HEK293 (cell line): Measurements from ENCODE around the gene INPP4B.

Source experiments
- BCL11A ChIP-seq: fragments of 450-650 bp; formaldehyde crosslinking; IDR thresholded peaks from 2 replicates; pipeline ENCODE4 v1.5.1; 2016; ENCODE audit warnings: low read depth, missing biosample characterization, missing genetic modification characterization
- ELK4 ChIP-seq: IDR thresholded peaks from 2 replicates; pipeline ENCODE4 v1.6.1; 2011; ENCODE audit warnings: mild to moderate bottlenecking, low read depth, low read length, borderline replicate concordance
- INSM2 ChIP-seq: fragments of 450-650 bp; formaldehyde crosslinking; IDR thresholded peaks from 2 replicates; pipeline ENCODE4 v1.5.1; 2016; ENCODE audit warnings: missing biosample characterization, missing genetic modification characterization
- KLF16 ChIP-seq: fragments of 450-650 bp; formaldehyde crosslinking; IDR thresholded peaks from 2 replicates; pipeline ENCODE4 v1.5.1; 2017; ENCODE audit warnings: missing biosample characterization, missing genetic modification characterization
- KLF8 ChIP-seq: fragments of 450-650 bp; formaldehyde crosslinking; IDR thresholded peaks from 2 replicates; pipeline ENCODE4 v1.5.1; 2016; ENCODE audit warnings: missing biosample characterization, missing genetic modification characterization
- OSR2 ChIP-seq: fragments of 450-650 bp; formaldehyde crosslinking; IDR thresholded peaks from 2 replicates; pipeline ENCODE4 v1.5.1; 2016; ENCODE audit warnings: missing biosample characterization, missing genetic modification characterization
- PATZ1 ChIP-seq: fragments of 450-650 bp; formaldehyde crosslinking; IDR thresholded peaks from 2 replicates; pipeline ENCODE4 v1.5.1; 2016; ENCODE audit warnings: missing biosample characterization, missing genetic modification characterization
- PRDM6 ChIP-seq: fragments of 450-650 bp; formaldehyde crosslinking; IDR thresholded peaks from 2 replicates; pipeline ENCODE4 v1.5.1; 2017; ENCODE audit warnings: missing biosample characterization, missing genetic modification characterization
- SCRT1 ChIP-seq: fragments of 450-650 bp; formaldehyde crosslinking; IDR thresholded peaks from 2 replicates; pipeline ENCODE4 v1.5.1; 2016; ENCODE audit warnings: missing biosample characterization, missing genetic modification characterization, borderline replicate concordance
- SP7 ChIP-seq: fragments of 450-650 bp; formaldehyde crosslinking; IDR thresholded peaks from 2 replicates; pipeline ENCODE4 v1.5.1; 2016; ENCODE audit warnings: missing biosample characterization, missing genetic modification characterization
- TRIM28 ChIP-seq: IDR thresholded peaks from 2 replicates; pipeline ENCODE4 v1.6.1; 2011; ENCODE audit warnings: low read length, control low read depth, borderline replicate concordance
- ZBTB21 ChIP-seq: fragments of 450-650 bp; formaldehyde crosslinking; IDR thresholded peaks from 2 replicates; pipeline ENCODE4 v1.5.1; 2017; ENCODE audit warnings: missing biosample characterization, missing genetic modification characterization
- ZBTB44 ChIP-seq: fragments of 450-650 bp; IDR thresholded peaks from 2 replicates; pipeline ENCODE4 v1.5.1; 2018; ENCODE audit warnings: missing biosample characterization, mild to moderate bottlenecking, missing genetic modification characterization
- ZBTB8A ChIP-seq: fragments of 450-650 bp; formaldehyde crosslinking; IDR thresholded peaks from 2 replicates; pipeline ENCODE4 v1.5.1; 2016; ENCODE audit warnings: missing biosample characterization, missing genetic modification characterization
- ZEB2 ChIP-seq: fragments of 450-650 bp; formaldehyde crosslinking; IDR thresholded peaks from 2 replicates; pipeline ENCODE4 v1.5.1; 2016; ENCODE audit warnings: missing biosample characterization, missing genetic modification characterization
- ZFP3 ChIP-seq: fragments of 450-650 bp; formaldehyde crosslinking; IDR thresholded peaks from 2 replicates; pipeline ENCODE4 v1.5.1; 2016; ENCODE audit warnings: low read depth, missing biosample characterization, missing genetic modification characterization
- ZFP69B ChIP-seq: fragments of 450-650 bp; formaldehyde crosslinking; IDR thresholded peaks from 2 replicates; pipeline ENCODE4 v1.5.1; 2016; ENCODE audit warnings: missing biosample characterization, missing genetic modification characterization
- ZNF18 ChIP-seq: fragments of 450-650 bp; formaldehyde crosslinking; IDR thresholded peaks from 2 replicates; pipeline ENCODE4 v1.5.1; 2016; ENCODE audit warnings: missing biosample characterization, missing genetic modification characterization
- ZNF2 ChIP-seq: fragments of 450-650 bp; formaldehyde crosslinking; IDR thresholded peaks from 2 replicates; pipeline ENCODE4 v1.5.1; 2016; ENCODE audit warnings: missing biosample characterization, missing genetic modification characterization
- ZNF311 ChIP-seq: fragments of 450-650 bp; formaldehyde crosslinking; IDR thresholded peaks from 2 replicates; pipeline ENCODE4 v1.5.1; 2017; ENCODE audit warnings: missing biosample characterization, missing genetic modification characterization, borderline replicate concordance
- ZNF362 ChIP-seq: fragments of 450-650 bp; formaldehyde crosslinking; IDR thresholded peaks from 2 replicates; pipeline ENCODE4 v1.5.1; 2016; ENCODE audit warnings: missing biosample characterization, missing genetic modification characterization
- ZNF394 ChIP-seq: fragments of 450-650 bp; formaldehyde crosslinking; IDR thresholded peaks from 2 replicates; pipeline ENCODE4 v1.5.1; 2016; ENCODE audit warnings: missing biosample characterization, missing genetic modification characterization, mild to moderate bottlenecking, moderate library complexity, borderline replicate concordance
- ZNF510 ChIP-seq: fragments of 450-650 bp; formaldehyde crosslinking; IDR thresholded peaks from 2 replicates; pipeline ENCODE4 v1.5.1; 2018; ENCODE audit warnings: mild to moderate bottlenecking, missing genetic modification characterization, missing biosample characterization; ENCODE audit not compliant: insufficient replicate concordance
- ZNF558 ChIP-seq: fragments of 450-650 bp; formaldehyde crosslinking; IDR thresholded peaks from 2 replicates; pipeline ENCODE4 v1.5.1; 2016; ENCODE audit warnings: missing biosample characterization, missing genetic modification characterization
- ZNF580 ChIP-seq: fragments of 450-650 bp; formaldehyde crosslinking; IDR thresholded peaks from 2 replicates; pipeline ENCODE4 v1.5.1; 2016; ENCODE audit warnings: missing biosample characterization, missing genetic modification characterization
- ZNF600 ChIP-seq: fragments of 450-650 bp; formaldehyde crosslinking; IDR thresholded peaks from 2 replicates; pipeline ENCODE4 v1.5.1; 2016; ENCODE audit warnings: missing biosample characterization, missing genetic modification characterization
- ZNF660 ChIP-seq: fragments of 450-650 bp; IDR thresholded peaks from 2 replicates; pipeline ENCODE4 v1.5.1; 2018; ENCODE audit warnings: missing biosample characterization, mild to moderate bottlenecking, missing genetic modification characterization
- ZNF843 ChIP-seq: fragments of 450-650 bp; formaldehyde crosslinking; IDR thresholded peaks from 2 replicates; pipeline ENCODE4 v1.5.1; 2016; ENCODE audit warnings: missing biosample characterization, missing genetic modification characterization
- ZXDB ChIP-seq: fragments of 450-650 bp; formaldehyde crosslinking; IDR thresholded peaks from 2 replicates; pipeline ENCODE4 v1.5.1; 2016; ENCODE audit warnings: missing biosample characterization, missing genetic modification characterization

The INPP4B gene

GRCh38 chr4:142347241-142347640 is 498.9 kb downstream of the INPP4B start (continued):
- TF ChIP-seq PRDM6 (tag by site-specific recombination) (peak; percentile 98), ZNF580 (tag by site-specific recombination) (0 out of 2 replicates have a peak, but pooled peaks have one; percentile 51), KLF8 (no peak), SP7 (tag by site-specific recombination) (peak; percentile 50; the same call in 1 of the 2 replicates), ZNF510 (no peak), OSR2 (tag by site-specific recombination) (peak; percentile 69), ZNF394 (tag by site-specific recombination) (no peak), ZNF18 (tag by site-specific recombination) (peak; percentile 57; the same call in 1 of the 2 replicates), ZNF311 (no peak), ZFP69B (tag by site-specific recombination) (no peak), ZNF660 (tag by site-specific recombination) (peak; percentile 78; the same call in 1 of the 2 replicates), ZNF2 (tag by site-specific recombination) (no peak), ZNF558 (tag by site-specific recombination) (peak; percentile 50; the same call in 1 of the 2 replicates), ZXDB (tag by site-specific recombination) (peak; percentile 74; the same call in 1 of the 2 replicates), KLF16 (tag by site-specific recombination) (no peak), ELK4 (no peak), INSM2 (tag by site-specific recombination) (peak; percentile 64; the same call in 1 of the 2 replicates), ZBTB44 (tag by site-specific recombination) (peak; percentile 97), ZEB2 (tag by site-specific recombination) (peak; percentile 68; the same call in 1 of the 2 replicates), ZNF362 (tag by site-specific recombination) (peak; percentile 46; the same call in 1 of the 2 replicates), BCL11A (tag by site-specific recombination) (no peak; the same call in 1 of the 2 replicates), TRIM28 (no peak), ZBTB8A (0 out of 2 replicates have a peak, but pooled peaks have one; percentile 17), ZNF600 (tag by site-specific recombination) (no peak), ZFP3 (tag by site-specific recombination) (no peak), ZBTB21 (tag by site-specific recombination) (peak; percentile 56; the same call in 1 of the 2 replicates), PATZ1 (no peak), SCRT1 (tag by site-specific recombination) (peak; percentile 63; the same call in 1 of the 2 replicates), ZNF843 (tag by site-specific recombination) (peak; percentile 83)
